Nucleus accumbens (tissue), 56 donors: Measurements from ENCODE around the gene PARP11.
"Not testable (repeated sequence)": the region's sequence is repeated elsewhere in the genome, so short reads cannot be mapped to it uniquely, and the experiment has no call there.

ENCODE experiments used
- DNase-seq, 56 donors: peaks; one replicate each; lab custom pipeline; 2025; lab: John Stamatoyannopoulos, UW

The PARP11 gene

DNA sequence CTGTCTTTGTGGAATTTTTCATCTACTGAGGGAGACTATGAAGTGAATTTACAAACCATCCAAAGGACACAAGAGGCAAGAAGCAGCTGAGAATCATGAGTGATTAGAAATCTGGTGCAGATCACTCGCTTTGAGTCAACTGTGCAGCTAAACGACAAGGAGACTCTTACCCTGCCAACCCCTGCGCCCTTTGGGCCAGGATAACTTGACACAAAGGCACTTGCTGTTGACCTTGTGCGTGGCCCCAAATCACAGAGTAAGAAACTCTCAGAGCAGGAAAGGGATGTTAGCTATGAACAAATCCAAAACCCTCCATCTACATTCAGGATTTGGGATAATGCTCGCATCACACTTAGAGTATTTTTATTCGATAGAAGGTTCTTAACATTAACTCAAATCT is 11.5 kb upstream of the PARP11 start:
- DNase-seq, result no peak

DNA sequence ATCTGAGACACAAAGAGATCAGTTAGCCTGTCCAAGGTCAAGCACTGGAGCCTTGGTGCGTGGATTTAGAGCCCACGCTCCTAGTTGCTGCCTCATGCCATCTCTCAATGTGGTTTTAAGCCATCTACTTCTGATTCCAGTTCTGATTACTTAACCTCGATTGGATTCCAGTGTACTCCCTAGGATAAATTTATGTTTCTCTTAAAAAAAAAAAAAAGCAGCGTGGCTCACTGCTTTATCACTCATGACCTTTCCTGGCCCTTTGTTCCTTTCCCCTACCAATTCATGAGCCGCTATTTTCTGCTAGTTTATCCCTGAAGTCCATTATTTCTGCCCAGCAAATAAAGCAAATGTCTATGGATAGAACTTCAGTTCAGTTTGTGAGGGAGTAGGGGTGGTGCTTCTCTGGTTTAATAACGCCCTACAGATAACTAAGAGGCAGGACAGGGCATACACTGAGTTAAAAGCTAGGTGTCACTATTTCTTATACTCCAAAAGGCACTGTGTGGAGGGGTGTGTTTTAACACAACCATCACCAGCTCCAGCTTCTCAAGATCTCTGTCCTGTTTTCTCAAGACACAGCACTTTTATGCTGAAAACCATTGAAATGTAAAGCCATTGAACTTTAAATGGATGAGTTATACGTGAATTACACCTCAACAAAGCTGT is 9.8 kb upstream of the PARP11 start:
- DNase-seq, result no peak

DNA sequence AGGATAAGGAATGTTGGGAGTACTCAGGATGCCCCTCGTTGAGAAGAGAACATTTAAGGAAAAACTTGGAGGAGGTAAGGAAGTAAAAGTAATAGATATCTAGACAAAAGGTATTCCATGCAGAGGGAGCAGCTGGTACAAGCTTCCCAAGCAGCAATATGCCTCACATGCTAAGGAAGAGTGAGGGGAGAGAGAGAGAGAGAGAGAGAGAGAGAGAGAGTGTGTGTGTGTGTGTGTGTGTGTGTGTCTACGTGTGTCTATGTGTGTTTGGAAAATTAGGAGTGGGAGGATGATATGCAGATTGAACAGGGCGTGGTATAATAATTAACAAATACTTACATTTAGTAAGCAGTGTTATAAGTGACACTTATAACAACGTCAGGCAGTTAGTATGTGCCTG is 9.2 kb upstream of the PARP11 start:
- no peak for DNase-seq

DNA sequence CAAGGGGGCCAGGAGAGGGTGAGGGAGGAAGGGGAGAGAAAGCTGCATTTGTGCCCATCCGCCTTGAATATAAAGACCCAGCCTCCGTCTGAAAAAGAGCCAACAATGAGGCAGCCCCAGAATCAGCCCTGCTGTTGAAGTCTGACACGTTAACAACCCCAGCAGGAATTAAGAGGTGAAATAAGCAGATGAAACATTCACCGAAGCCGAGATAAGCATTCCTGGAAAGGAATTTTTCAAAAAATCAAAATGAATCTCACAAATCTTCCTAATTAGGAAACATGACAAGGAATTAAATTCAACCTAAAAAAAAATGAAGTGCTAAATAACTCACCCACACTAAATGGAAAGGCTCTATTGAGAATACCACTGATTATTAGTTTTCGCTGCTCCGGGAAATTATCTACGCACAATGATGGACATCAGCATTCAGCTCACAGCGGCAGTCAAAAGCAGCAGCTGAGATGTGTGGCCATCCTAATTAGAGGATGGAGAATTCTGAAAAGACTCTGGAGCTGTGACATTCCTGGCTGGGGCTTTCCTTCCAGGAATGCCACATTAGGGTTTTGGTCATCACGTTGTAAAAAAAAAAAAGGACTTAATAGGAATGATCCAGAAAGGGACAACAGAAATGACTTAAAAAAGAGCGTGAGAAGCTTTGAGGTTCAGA is 8.2 kb upstream of the PARP11 start:
- DNase-seq, result peak in 1 of 56 donors; percentile 22

DNA sequence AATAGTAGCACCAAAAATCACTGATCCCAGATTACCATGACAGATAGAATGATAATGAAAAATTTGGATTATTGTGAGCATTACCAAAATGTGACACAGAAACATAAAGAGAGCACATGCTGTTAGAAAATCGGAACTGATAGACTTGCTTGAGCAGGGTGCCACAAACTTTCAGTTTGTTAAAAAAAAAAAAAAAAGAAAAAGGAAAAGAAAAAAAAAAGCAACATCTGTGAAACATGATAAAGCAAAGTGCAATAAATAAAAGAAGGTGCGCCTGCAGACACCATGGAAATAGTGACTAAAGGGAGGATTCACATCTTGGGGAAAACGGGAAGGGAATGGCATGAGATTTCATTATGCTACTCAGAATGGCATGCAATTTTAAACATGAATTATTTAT is 6.6 kb upstream of the PARP11 start:
- no peak for DNase-seq

DNA sequence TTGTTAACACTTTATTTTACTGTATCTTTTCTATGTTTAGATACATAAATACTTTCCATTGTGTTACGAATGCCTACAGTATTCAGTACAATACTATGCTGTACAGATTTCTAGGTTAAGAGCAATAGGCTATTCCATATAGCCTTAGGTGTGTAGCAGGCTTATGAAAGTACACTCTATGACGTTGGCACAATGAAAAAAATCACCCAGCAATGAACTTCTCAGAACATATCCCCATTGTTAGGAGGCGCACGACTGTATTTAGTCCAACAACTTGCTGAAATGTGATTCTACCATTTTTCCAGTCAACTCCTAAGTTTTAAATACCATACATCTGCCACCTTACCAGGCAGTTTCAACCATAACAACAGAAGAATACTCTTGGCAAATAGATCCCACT is 1.8 kb downstream of the PARP11 start:
- no peak for DNase-seq

DNA sequence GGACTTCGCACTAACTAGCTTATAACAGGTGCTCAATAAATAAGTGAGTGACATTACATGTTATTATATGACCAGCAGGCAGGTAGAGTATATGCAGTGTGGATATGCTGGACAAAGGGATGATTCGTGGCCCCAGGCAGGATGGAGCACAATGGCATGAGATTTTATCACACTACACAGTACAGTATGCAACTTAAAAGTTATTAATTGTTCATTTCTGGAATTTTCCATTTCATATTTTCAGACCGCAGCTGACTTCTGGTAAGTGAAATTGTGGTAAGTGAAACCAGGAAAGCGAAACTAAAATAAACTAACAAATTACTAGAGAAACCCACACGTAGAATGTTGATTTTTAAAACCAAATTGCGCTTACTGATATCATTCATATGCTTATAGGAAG is 3.3 kb downstream of the PARP11 start:
- no peak for DNase-seq

DNA sequence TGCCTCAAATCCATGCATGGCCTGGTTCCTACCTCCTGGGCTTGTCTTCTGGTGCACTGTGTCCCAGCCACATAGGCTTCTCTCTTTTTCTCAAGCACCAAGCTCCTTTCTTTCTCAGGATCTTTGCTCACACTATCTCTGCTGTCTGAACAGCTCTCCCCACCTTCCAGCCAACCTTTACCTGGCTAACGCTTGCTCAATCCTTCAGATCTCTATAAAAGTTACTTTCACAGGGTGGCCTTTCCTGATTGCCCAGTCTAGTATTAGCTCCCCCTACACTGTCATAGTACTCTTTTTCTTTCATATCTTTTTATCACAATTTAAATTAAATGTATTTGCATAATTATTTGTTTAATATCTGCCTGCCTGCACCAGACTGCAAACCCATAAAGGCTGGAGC is 3.8 kb downstream of the PARP11 start:
- DNase-seq, result no peak

DNA sequence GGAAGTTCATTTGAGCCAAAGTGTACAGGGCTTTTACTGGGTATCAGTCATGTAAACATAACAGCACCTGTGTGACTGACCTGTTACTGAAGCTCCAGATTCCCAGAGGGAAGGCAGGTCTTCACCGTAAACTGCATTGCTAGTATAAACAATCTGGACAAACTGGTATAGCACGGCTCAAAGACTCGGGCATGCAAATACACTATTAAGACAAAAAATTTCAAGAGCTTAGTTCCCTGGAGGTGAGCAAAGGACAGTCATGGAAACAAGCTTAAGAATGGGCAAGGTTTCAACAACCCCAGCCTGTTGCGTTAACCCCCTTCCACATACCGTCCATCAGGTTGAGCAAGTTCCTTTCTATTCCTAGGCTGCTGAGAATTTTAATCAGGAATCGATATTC is 9.4 kb downstream of the PARP11 start:
- no peak for DNase-seq

DNA sequence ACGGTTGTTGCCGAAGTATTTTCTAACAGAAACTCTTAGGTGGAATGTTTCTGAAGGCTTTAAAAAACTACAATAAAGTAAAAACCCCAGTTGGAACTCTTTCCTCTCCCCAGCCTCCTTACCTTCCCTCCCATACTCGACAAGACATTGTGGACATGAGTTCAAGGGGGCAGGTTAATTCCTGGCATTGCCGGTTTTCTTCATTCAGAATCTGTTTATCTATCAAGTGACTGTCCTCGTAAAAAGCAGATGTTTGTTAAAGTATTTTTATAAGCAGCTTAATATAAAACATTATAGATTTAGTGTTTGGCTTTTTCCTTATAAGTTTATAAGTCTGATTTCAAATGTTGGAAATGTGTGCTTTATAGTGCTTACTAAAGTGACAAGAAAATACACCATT is 30.7 kb downstream of the PARP11 start:
- no peak for DNase-seq

DNA sequence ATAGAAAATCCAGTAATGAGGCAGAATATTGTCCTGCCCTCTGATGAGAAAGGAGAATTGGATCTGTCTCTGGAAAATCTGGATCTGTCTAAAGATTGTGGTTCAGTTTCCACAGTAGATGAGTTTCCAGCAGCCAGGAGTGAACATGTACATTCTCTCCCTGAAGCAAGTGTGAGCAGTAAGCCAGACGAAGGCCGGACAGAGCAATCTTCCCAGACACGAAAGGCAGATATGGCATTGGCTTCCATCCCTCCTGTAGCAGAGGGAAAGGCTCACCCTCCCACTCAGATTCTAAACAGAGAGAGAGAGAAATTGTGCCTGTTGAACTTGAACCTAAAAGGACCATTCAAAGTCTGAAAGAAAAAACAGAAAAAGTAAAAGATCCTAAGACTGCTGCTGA is 31.4 kb downstream of the PARP11 start:
- DNase-seq, result no peak

DNA sequence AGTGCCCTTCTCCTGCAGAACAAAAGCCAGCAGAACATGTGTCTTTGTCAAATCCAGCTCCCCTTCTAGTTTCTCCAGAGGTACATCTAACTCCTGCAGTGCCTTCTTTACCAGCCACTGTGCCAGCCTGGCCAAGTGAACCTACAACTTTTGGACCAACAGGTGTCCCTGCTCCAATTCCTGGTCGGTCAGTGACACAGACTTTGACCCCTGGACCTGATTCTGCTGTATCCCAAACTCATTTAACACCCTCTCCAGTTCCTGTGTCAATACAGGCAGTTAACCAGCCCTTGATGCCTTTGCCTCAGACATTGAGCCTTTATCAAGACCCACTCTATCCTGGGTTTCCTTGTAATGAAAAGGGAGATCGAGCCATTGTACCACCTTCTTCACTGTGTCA is 32.4 kb downstream of the PARP11 start:
- DNase-seq, result not testable (repeated sequence)

DNA sequence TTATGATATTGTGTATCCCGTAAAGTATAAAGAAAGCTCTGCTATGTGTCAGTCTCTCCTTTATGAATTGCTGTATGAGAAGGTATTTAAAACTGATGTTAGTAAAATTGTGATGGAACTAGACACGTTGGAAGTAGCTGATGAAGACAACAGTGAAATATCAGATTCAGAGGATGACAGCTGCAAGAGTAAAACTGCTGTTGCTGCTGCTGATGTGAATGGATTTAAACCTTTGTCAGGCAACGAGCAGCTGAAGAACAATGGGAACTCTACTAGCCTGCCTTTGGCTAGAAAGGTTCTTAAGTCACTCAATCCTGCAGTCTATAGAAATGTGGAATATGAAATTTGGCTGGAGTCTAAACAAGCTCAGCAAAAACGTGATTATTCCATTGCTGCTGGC is 33.5 kb downstream of the PARP11 start:
- DNase-seq, result not testable (repeated sequence)

DNA sequence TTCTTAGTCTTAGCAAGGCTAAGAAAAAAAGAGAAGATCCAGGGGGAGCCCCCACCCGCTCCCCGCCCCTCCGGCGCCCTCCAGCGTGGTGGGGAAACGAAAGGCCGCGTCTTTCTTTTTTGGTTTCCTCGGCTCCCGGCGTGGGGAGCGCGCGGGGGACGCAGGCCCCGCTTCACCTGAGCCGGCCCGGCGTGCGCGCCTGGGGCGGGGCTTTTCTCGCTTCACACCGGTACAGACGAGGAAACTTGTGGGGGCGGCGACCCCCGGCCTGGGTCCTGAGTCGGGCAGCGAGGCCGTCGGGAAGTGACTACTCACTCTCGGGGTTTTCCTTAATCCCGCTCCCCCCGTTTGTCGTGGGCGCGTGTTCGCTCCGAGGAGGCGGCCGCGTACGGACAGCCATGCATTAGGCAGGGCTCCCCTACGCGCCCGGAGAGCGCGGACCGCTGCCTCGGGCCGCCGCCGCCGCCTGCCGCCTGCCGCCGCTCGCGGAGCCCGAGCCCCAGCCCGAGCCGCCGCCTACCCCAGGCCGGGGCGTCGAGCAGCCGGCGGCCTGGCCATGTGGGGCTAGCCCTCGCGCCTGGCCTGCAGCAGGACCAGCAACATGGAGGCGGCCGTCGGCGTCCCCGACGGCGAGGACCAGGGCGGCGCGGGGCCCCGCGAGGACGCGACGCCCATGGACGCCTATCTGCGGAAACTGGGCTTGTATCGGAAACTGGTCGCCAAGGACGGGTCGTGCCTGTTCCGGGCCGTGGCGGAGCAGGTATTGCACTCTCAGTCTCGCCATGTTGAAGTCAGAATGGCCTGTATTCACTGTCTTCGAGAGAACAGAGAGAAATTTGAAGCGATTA is 34.3 kb downstream of the PARP11 start:
- DNase-seq, result not testable (repeated sequence)

DNA sequence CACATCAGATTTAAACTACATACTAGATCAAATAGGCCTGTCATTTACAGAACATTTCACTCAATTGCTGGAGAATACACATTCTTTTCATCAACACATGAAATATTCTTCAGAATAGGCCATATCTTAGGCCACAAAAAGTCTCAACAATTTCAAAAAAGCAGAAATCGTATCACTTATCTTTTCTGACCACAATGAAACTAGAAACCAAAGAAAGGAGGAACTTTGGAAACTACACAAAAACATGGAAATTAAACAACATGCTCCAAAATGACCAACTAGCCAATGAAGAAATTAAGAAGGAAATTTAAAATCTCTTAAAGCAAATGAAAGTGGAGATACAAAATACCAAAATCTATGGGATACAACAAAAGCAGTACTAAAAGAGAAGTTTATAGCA is 35.1 kb downstream of the PARP11 start:
- no peak for DNase-seq

DNA sequence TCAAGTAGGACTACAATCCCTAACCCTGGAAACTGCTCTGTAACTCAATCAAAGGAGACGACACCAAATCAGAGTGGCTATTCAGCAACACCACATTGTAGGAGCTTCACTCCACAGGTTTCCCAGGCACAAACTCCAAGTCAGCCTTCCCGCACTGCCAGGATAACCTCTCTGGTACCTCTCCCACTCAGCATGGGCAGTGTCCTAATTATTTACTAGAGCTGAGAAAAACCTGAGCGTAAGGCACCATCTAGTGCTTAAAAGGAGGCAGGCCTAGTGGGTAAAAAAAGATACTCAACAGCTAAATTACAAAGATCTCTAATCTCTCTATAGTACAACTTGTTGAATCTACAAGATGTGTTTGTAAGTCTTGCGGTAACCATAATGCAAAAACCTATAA is 36.1 kb downstream of the PARP11 start:
- no peak for DNase-seq

DNA sequence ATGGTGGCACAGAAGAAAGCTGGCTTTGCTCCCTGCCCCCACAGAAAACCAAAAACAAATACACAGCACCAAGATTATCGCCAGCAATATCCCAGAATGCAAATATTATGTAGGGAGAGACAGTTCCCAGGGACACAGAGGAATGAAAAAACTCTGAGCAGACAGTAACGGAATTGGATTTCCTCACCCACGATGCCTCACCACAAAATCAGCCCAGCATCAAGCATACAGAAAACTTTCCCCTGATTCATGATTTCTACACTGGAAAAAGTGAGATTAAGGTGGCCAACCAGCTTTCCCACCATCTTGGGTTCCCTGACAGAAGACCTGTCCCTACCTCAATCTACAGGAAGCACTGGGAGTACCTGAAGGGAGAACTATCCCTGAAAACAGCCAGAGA is 36.6 kb downstream of the PARP11 start:
- no peak for DNase-seq

DNA sequence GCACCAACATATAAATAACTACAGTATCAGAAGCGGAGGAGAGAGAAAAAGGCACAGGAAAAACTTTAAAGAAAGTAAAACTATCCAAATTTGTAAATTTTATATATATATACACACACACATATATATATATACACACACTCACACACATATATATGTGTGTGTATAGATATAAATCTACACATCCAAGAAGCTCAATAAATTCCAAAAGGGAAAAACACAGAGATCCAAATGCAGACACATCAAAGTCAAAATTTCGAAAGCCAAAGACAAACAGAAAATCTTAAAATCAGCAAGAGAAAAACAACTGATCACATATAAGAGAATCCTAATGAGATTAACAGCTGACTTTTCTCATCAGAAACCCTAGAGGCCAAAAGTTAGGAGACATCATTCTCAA is 37.3 kb downstream of the PARP11 start:
- DNase-seq, result no peak

DNA sequence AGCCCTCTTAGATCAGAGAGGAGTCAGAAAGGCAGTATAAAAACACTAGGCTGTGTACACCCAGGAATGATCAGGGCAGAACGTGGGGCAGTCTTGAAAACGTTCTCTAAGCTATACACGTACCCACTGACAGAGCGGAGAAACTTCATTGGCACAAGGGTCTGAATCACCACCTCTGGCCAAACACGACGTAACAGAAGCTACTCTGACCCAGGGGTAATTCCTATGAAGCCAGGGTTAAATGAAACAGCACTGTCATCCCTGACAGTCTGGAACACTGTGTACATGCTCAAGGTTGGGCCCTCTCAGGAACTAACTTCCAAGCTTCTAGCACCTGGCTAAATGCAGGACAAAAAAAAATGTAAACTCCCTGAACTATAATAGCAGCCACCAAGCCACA is 38.4 kb downstream of the PARP11 start:
- DNase-seq, result no peak

DNA sequence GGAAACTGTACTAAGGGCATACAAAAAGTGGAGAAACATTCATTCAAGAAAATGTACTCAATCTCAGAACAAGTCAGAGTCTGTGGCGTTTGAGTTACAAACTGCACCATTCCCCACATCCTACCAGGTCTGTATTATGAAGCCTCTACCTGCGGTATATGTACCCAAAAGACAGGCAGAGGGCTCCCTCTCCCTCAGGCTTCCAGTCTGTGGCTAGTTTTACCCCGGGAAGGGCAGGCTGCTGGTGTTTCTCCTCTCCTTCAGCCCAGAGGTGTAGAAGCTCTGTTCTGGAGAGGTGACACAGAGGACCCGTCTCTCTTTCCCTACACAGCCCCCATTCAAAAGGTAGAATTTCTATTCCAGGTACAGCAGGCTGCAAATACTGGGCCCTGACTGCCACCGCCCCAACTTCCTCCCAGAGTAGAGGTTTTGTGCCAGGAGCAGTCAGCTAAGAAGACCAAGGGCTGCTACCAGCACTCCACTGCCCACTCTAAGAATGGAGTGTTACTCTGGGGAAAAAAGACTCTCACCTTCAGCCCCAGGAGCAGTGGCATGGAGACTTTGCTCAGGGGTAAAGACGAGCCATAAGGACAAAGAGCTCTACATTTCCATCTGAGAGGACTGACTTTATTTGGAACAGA is 39.4 kb downstream of the PARP11 start:
- DNase-seq, result no peak

DNA sequence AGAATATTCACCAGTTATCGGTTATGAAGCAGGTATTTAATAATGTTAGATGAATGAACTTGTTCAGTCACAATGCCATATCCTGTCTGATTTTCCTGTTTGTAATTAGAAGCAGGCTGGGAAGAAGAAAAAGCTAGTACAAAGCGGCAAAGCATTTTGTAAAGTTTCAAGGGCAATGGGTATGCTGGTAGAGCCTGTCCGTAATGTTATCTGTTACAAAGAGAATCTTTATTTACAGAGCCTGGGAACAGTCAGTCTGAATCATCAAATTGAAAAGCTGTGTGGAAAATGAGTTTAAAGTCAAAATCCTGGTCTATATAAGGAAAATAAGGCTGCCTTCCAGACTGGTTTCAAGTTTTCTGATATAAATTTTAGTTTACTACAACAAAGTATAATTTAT is 40.5 kb downstream of the PARP11 start:
- DNase-seq, result no peak
